ENCODE measurements around the gene PCDHGC3.

The PCDHGC3 gene

GRCh38 chr5:141508798-141509611 is 33.2 kb downstream of the PCDHGC3 start:
- DNase-seq: no peak

- no peak for DNase-seq
These were observed 34.4 kb downstream of the PCDHGC3 start for GRCh38 chr5:141510160-141510559.

GRCh38 chr5:141510850-141511601 is 35.3 kb downstream of the PCDHGC3 start:
- peak in 1 of 2 donors; percentile 35 for DNase-seq

- no peak for DNase-seq
These were observed 36.1 kb downstream of the PCDHGC3 start for GRCh38 chr5:141511771-141512325.

GRCh38 chr5:141512390-141512910 is 36.7 kb downstream of the PCDHGC3 start:
- DNase-seq: peak; percentile 81 to 83

GRCh38 chr5:141512911-141513626 is 37.3 kb downstream of the PCDHGC3 start:
- DNase-seq: peak; percentile 19

- DNase-seq: peak; percentile 39 to 51
These were observed 38.0 kb downstream of the PCDHGC3 start for GRCh38 chr5:141513627-141514329.

GRCh38 chr5:141514330-141515133 is 38.8 kb downstream of the PCDHGC3 start:
- DNase-seq: no peak

- DNase-seq: no peak
These were observed 39.4 kb downstream of the PCDHGC3 start for GRCh38 chr5:141515141-141515540.

- no peak for DNase-seq
These were observed 40.3 kb downstream of the PCDHGC3 start for GRCh38 chr5:141515946-141516671.

GRCh38 chr5:141516672-141517025 is 40.9 kb downstream of the PCDHGC3 start:
- DNase-seq: no peak

- DNase-seq: no peak
These were observed 41.5 kb downstream of the PCDHGC3 start for GRCh38 chr5:141517312-141517711.

- DNase-seq: no peak
These were observed 42.3 kb downstream of the PCDHGC3 start for GRCh38 chr5:141517880-141518617.

- no peak for DNase-seq
These were observed 42.9 kb downstream of the PCDHGC3 start for GRCh38 chr5:141518618-141519015.

GRCh38 chr5:141519605-141520565 is 44.1 kb downstream of the PCDHGC3 start:
- no peak for DNase-seq

- no peak for DNase-seq
These were observed 45.5 kb downstream of the PCDHGC3 start for GRCh38 chr5:141521244-141521781.

- DNase-seq: no peak
These were observed 46.5 kb downstream of the PCDHGC3 start for GRCh38 chr5:141522301-141522700.

- DNase-seq: no peak
These were observed 48.2 kb downstream of the PCDHGC3 start for GRCh38 chr5:141523991-141524390.

All from CD4-positive, alpha-beta T cell treated with Interleukin-4 for 1 hour (primary cell).